Neural progenitor cell (in vitro differentiated cells): ENCODE measurements around the gene TMEM145. TPM values are rescaled to one million over a fixed set of nuclear protein-coding genes. Genes with fewer than 3 reads are reported as not detected.

Experiments
- DNase-seq: peaks from one replicate; pipeline ENCODE4 v3.0.0-alpha.2; 2016; ENCODE audit warnings: low spot score
- H2AFZ ChIP-seq: fragments of 200-600 bp; sonication (generic); replicated peaks from 2 replicates; pipeline ENCODE4 v1.6.1; 2016; ENCODE audit warnings: antibody characterized with exemption
- H3F3A ChIP-seq: fragments of 200-600 bp; sonication (generic); 2 replicates; pipeline ENCODE4 v1.6.1; 2016; ENCODE audit warnings: antibody characterized with exemption, low read depth
- H3K27ac ChIP-seq: fragments of 200-600 bp; sonication (generic); 2 replicates; pipeline ENCODE4 v1.5.1; 2016; ENCODE audit warnings: mild to moderate bottlenecking
- H3K27me3 ChIP-seq: fragments of 200-600 bp; sonication (generic); 2 replicates; pipeline ENCODE4 v1.6.1; 2016; ENCODE audit warnings: mild to moderate bottlenecking, moderate library complexity
- H3K36me3 ChIP-seq: fragments of 200-600 bp; sonication (generic); 2 replicates; pipeline ENCODE4 v1.5.1; 2016
- H3K4me1 ChIP-seq: fragments of 200-600 bp; sonication (generic); 2 replicates; pipeline ENCODE4 v1.6.1; 2016; ENCODE audit warnings: mixed run types
- H3K4me2 ChIP-seq: fragments of 200-600 bp; sonication (generic); 2 replicates; pipeline ENCODE4 v1.6.1; 2016
- H3K4me3 ChIP-seq: fragments of 200-600 bp; sonication (generic); 2 replicates; pipeline ENCODE4 v1.5.1; 2016
- H3K79me2 ChIP-seq: fragments of 200-600 bp; sonication (generic); 2 replicates; pipeline ENCODE4 v1.6.1; 2016; ENCODE audit warnings: low read depth
- H3K9ac ChIP-seq: fragments of 200-600 bp; sonication (generic); 2 replicates; pipeline ENCODE4 v1.6.1; 2016
- H3K9me3 ChIP-seq: fragments of 200-600 bp; sonication (generic); 2 replicates; pipeline ENCODE4 v1.5.1; 2016; ENCODE audit warnings: low read depth
- H4K20me1 ChIP-seq: fragments of 200-600 bp; sonication (generic); 2 replicates; pipeline ENCODE4 v1.6.1; 2016; ENCODE audit warnings: low read depth
- H3K27ac Mint-ChIP-seq: 3 replicates; pipeline ENCODE4 v1.8.0; 2021; ENCODE audit warnings: mixed read lengths
- H3K27me3 Mint-ChIP-seq: 2 replicates; pipeline ENCODE4 v1.8.0; 2022; ENCODE audit warnings: low read depth, mild to moderate bottlenecking, inconsistent platforms, moderate library complexity, mixed read lengths; ENCODE audit not compliant: insufficient read depth
- H3K36me3 Mint-ChIP-seq: 3 replicates; pipeline ENCODE4 v1.8.0; 2021; ENCODE audit warnings: mixed read lengths
- H3K4me1 Mint-ChIP-seq: 3 replicates; pipeline ENCODE4 v1.8.0; 2021; ENCODE audit warnings: mixed read lengths
- H3K4me3 Mint-ChIP-seq: 3 replicates; pipeline ENCODE4 v1.8.0; 2021; ENCODE audit warnings: mild to moderate bottlenecking, moderate library complexity, mixed read lengths
- H3K9me3 Mint-ChIP-seq: 3 replicates; pipeline ENCODE4 v1.8.0; 2020; ENCODE audit warnings: mixed read lengths
- CTCF ChIP-seq: fragments of 200-600 bp; sonication (generic); IDR thresholded peaks from 2 replicates; pipeline ENCODE4 v1.5.1; 2017; ENCODE audit warnings: antibody characterized with exemption, mild to moderate bottlenecking
- EZH2 ChIP-seq: fragments of 200-600 bp; sonication (generic); IDR thresholded peaks from 2 replicates; pipeline ENCODE4 v1.6.1; 2017; ENCODE audit warnings: antibody characterized with exemption, mild to moderate bottlenecking, moderate library complexity
- EZH2phosphoT487 ChIP-seq: fragments of 200-600 bp; sonication (generic); IDR thresholded peaks from 2 replicates; pipeline ENCODE4 v1.6.1; 2017; ENCODE audit warnings: antibody characterized with exemption
- total RNA-seq: library from RNA; depleted of rRNA; stranded (reverse); fragments of >200 nt; gene quantifications from 2 replicates; pipeline ENCODE4 v1.2.3, GENCODE V29; 2015; ENCODE audit warnings: low replicate concordance

Gene TMEM145
- total RNA-seq, 1 donor from 2014 or later = 6.6 TPM

- Histone ChIP-seq H3K9ac (no peak overlapping the region), H3K27ac (no peak overlapping the region), H3K27me3 (no peaks in the 10 kb centered on the region), H2AFZ (no peak overlapping the region), H3K4me1 (peaks cover 37% of the 10 kb centered on the region), H3F3A (peaks cover 47% of the 10 kb centered on the region), H3K79me2 (peaks cover 9% of the 10 kb centered on the region), H4K20me1 (peaks cover 8% of the 10 kb centered on the region), H3K9me3 (no peaks in the 10 kb centered on the region), H3K36me3 (no peaks in the 10 kb centered on the region), H3K4me3 (no peak overlapping the region), H3K4me2 (no peak overlapping the region)
- Mint-ChIP-seq H3K27me3 (peaks cover 10% of the 10 kb centered on the region), H3K36me3 (peaks cover 8% of the 10 kb centered on the region), H3K9me3 (no peaks in the 10 kb centered on the region), H3K4me1 (peaks cover 39% of the 10 kb centered on the region), H3K4me3 (peak overlapping the region; percentile 90), H3K27ac (peak overlapping the region; percentile 82)
- DNase-seq = no peak
- TF ChIP-seq EZH2 = no peak
- no peak for TF ChIP-seq CTCF
- no peak for TF ChIP-seq EZH2phosphoT487
Observed at GRCh38 chr19:42278452-42279154, 34.5 kb upstream of the TMEM145 start.

- peak overlapping the region; percentile 51 for H3K9ac ChIP-seq
- H3K4me2 ChIP-seq = peak overlapping the region; percentile 87
- peaks cover 37% of the 10 kb centered on the region for H3K4me1 ChIP-seq
- H3K9me3 ChIP-seq = no peaks in the 10 kb centered on the region
- peak overlapping the region; percentile 91 for H3K4me3 ChIP-seq
- DNase-seq = no peak
- H3K79me2 ChIP-seq = peaks cover 9% of the 10 kb centered on the region
- Mint-ChIP-seq H3K27ac (peak overlapping the region; percentile 82), H3K4me3 (peak overlapping the region; percentile 90), H3K36me3 (peaks cover 8% of the 10 kb centered on the region), H3K4me1 (peaks cover 39% of the 10 kb centered on the region), H3K9me3 (no peaks in the 10 kb centered on the region), H3K27me3 (peaks cover 10% of the 10 kb centered on the region)
- H3K36me3 ChIP-seq = no peaks in the 10 kb centered on the region
- peaks cover 47% of the 10 kb centered on the region for H3F3A ChIP-seq
- peaks cover 8% of the 10 kb centered on the region for H4K20me1 ChIP-seq
- peak overlapping the region; percentile 47 for H3K27ac ChIP-seq
- peak overlapping the region; percentile 59 for H2AFZ ChIP-seq
- no peaks in the 10 kb centered on the region for H3K27me3 ChIP-seq
- no peak for TF ChIP-seq EZH2
- TF ChIP-seq CTCF = no peak
- TF ChIP-seq EZH2phosphoT487 = no peak
Observed at GRCh38 chr19:42279155-42279901, 33.8 kb upstream of the TMEM145 start.

GRCh38 chr19:42279902-42280814 lies 33.0 kb upstream of the TMEM145 start:
- peaks cover 53% of the 10 kb centered on the region for H3F3A ChIP-seq
- H3K27me3 Mint-ChIP-seq = peaks cover 14% of the 10 kb centered on the region
- H3K4me3 Mint-ChIP-seq = peak overlapping the region; percentile 90
- no peaks in the 10 kb centered on the region for H3K9me3 Mint-ChIP-seq
- H2AFZ ChIP-seq = peak overlapping the region; percentile 67
- H3K4me2 ChIP-seq = peak overlapping the region; percentile 87
- H3K36me3 Mint-ChIP-seq = peaks cover 3% of the 10 kb centered on the region
- peaks cover 38% of the 10 kb centered on the region for H3K4me1 ChIP-seq
- peak overlapping the region; percentile 91 for H3K4me3 ChIP-seq
- no peaks in the 10 kb centered on the region for H3K27me3 ChIP-seq
- TF ChIP-seq EZH2 = no peak
- TF ChIP-seq CTCF = peak; percentile 80
- no peaks in the 10 kb centered on the region for H3K36me3 ChIP-seq
- H3K9ac ChIP-seq = no peak overlapping the region
- no peaks in the 10 kb centered on the region for H3K9me3 ChIP-seq
- H3K27ac Mint-ChIP-seq = no peak overlapping the region
- H4K20me1 ChIP-seq = peaks cover 15% of the 10 kb centered on the region
- peak; percentile 94 for DNase-seq
- peaks cover 39% of the 10 kb centered on the region for H3K4me1 Mint-ChIP-seq
- peaks cover 16% of the 10 kb centered on the region for H3K79me2 ChIP-seq
- no peak overlapping the region for H3K27ac ChIP-seq
